HG03159 (cell line): ENCODE data around the gene ELP4.

Experiments used
- ATAC-seq: cut with Tn5 transposase; IDR thresholded peaks from one replicate; pipeline ENCODE4 v1.9.1; 2021; ENCODE audit warnings: mild to moderate bottlenecking, moderate library complexity; ENCODE audit not compliant: unreplicated experiment

The ELP4 gene

DNA sequence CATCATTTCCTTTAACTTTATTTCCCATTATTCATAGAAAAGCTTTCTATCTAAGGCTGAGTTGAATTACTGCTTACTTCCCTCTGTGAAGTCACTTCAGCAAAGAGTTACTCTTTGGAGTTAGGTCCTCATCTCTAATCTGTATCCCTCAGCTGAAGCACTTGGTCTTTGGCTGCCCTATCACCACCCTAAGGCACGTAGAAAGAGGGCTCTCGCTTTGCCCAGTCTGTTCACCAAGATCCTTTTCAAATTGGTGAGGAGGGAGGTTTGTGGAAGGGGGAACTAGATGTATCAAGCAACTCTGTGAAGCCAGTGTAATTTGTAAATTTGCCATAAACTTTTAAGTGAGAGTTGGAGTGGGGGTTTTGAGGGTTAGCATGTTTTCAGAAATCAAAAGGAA, 258.1 kb downstream of the ELP4 start:
- no peak for ATAC-seq

DNA sequence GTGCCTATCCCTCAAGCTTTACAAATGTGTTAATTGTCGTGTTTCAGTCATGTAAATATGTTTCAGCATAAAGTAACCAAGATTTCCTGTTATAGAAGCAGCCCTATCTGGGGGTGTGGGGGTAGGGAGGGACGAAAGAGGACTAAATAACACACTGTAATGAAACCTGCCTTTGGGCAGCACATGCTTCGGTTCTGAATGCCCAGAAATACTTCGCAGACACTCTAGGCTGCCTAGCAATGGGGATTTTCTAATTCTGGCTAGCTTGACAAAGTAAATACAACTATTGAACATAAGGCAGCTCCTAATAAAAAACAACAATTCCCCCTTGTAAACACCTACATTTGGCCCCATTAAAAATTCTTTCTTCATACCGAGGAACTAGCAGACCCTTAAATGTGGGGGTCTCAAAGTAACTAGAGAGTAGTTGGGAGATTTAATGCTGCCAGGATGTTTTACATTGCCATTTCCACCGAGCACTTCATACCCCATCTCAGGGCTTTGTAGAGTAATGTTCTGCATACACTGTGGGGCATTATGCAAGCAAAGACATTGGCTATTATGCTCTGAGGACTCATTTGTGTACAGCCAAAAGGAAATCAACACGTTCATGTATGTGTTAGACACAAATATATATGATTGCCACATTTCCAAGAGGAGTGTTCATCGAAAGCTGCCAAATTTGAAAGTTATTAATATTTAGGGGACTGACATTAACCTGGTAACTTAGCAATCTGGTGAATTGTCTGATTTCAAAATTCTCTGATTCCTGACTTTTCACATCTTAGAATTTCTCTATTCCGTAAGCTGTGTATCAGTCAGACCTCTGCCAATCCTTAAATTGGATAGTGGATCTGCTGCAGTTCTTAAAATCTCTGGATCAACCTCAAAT, 259.4 kb downstream of the ELP4 start:
- no peak for ATAC-seq

- ATAC-seq = no peak
These were observed 260.6 kb downstream of the ELP4 start for GRCh38 chr11:31770011-31770700.

- ATAC-seq = no peak
These were observed 262.8 kb downstream of the ELP4 start for GRCh38 chr11:31772412-31772811.

DNA sequence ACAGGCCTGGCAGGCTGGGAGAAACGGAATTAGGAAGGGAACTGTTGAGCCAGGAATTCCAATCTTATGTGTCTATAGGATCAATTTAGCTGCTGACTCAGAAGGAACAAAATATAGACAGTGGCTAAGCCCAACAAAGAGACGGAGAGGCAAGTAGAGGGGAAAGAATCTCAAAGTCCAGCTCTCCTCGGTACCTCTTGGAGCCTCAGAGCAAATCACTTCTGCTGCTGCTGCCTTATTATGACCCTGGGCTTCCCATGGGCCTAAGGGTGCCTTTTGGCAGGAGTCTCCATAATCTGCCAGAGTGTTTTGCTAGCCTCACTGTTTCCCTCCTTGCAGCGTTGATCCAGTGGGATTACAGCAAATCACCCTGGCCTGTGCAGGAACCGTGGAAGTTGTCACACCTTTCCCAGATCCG, 269.8 kb downstream of the ELP4 start:
- ATAC-seq = no peak

GRCh38 chr11:31780078-31780477, 270.5 kb downstream of the ELP4 start:
- no peak for ATAC-seq

DNA sequence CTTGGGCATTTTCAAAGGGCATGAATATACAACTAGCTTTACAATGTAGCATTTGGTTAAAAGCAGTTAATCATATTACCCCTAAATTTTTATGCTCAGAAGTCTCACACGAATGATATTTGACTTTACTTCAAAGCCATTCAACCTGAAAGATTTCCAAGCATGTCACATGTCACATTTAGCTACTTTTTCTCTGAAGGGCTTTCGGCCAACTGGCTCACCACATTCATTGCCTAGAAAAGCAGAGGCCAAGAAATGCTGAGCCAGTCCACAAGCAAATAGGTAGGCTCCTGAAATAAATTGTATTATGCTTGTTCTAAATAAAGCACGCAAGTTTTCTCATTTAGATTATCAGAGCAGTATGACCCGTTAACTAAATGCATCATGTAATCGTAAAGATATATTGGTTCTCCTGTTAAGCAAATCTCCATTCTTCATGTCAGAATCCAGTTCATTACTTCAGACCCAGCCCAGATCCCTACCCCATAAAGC, 271.0 kb downstream of the ELP4 start:
- no peak for ATAC-seq

- ATAC-seq = no peak
These were observed 272.7 kb downstream of the ELP4 start for GRCh38 chr11:31782257-31782656.

- ATAC-seq = no peak
These were observed 273.7 kb downstream of the ELP4 start for GRCh38 chr11:31783252-31783651.

GRCh38 chr11:31784611-31785010, 275.0 kb downstream of the ELP4 start:
- ATAC-seq = no peak

DNA sequence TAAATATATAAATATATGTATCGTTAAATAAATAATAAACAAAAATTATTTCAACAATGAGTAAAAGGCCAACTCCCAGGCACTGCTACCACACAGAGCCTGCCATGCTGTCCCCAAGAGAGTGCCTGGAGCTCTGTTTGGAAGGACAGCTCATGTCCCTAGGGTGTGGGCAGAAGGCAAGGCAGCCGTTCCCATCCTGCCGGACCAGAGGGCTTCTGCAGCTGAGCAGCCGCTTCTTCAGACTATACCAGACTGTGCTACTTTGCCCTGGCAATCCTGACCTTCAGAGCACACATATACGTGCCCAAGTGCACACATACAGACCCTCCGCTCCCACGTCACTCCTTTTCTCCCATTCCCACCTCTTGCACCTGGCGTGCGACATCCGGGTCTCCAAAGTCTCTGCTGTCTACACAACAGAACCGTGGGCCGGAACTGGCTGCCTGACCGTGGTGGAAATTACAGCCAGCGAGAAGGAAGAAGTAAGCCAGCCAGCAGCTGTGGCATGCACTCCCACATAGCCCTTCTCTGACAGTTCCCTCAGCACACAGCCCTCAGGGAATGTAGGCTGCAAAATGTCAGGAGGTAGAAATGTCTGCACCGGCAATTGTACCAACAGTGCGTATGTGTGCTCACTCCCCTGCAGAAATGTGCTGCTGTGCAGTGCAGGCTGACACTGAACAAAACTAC, 277.6 kb downstream of the ELP4 start:
- no peak for ATAC-seq

GRCh38 chr11:31788085-31788484, 278.5 kb downstream of the ELP4 start:
- no peak for ATAC-seq

DNA sequence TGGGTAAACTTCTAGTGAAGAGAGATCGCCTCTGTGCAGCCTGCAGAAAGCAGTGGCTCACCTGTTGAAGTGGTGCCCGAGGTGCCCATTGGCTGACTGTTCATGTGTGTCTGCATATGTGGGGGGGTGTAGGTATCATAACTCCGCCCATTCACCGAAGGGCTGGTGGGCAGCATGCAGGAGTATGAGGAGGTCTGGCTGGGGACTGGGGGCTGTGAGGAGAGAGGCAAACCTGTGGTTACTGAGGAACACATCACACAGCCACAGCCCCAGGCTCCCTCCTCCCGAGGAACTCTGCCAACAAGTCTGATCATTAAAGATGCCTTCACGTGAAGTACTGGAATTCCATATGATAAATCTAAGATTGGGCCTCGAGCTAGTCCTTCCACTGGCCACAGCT, 281.1 kb downstream of the ELP4 start:
- no peak for ATAC-seq

- ATAC-seq = no peak
These were observed 282.5 kb downstream of the ELP4 start for GRCh38 chr11:31792036-31792435.

DNA sequence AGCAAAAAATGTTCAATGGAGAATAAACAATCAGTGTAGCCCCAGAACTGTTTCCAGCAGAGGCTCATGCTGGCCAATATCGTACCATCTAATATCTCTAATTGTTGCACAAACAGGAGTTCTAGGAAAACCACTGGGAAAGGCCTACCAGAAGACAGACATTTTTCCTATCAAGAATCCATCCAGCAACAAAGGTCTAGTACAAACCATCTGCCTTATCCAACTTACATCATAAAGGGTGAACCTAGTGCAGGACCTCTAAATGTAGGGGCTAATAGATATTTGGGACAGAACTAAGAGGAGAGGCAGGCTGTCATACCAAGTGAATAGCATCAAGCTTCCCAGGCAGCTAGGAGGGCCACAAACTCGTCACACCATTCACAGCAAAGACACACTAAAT, 282.9 kb downstream of the ELP4 start:
- no peak for ATAC-seq

GRCh38 chr11:31793264-31793663, 283.7 kb downstream of the ELP4 start:
- ATAC-seq = no peak

DNA sequence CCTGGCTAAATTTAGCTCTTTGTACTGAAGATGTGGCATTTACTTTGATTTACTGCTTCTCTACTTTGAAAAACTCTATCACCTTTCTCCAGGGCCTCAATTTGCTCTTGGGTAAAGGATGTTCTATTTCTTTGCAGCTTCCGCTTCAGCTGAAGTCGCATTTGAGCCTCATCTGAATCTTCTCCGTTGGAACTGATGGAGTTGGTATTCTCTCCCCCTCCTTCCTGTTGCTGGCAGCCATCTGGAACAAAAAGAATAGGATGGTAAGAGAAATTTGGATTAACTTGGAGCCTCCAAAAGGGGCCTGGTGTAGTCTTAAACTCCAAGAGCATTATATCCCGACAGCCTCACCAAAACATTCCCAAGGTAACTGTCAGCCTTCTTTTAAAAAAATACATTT, 285.0 kb downstream of the ELP4 start:
- ATAC-seq = no peak

GRCh38 chr11:31795706-31796498, 286.3 kb downstream of the ELP4 start:
- no peak for ATAC-seq

GRCh38 chr11:31796499-31797189, 287.1 kb downstream of the ELP4 start:
- ATAC-seq = no peak
